SK-N-SH (cell line): ENCODE data around the gene PTPN23. TPM values are rescaled to one million over a fixed set of nuclear protein-coding genes. Genes with fewer than 3 reads are reported as not detected.

Experiments used
- CTCF ChIA-PET: fragments of 300-600, 350-600 bp; formaldehyde crosslinking; extraction: SDS; loops from one replicate; lab custom pipeline; 2021; lab: Yijun Ruan, JAX
- POLR2A ChIA-PET: fragments of 350-600 bp; sonication (Branson Sonifier 250); formaldehyde crosslinking; extraction: SDS; loops from one replicate; lab custom pipeline; 2020; ENCODE audit warnings: antibody characterized with exemption, inconsistent platforms; lab: Yijun Ruan, JAX
- DNase-seq: peaks from one replicate; pipeline ENCODE4 v3.0.0; 2012
- H2AFZ ChIP-seq: fragments of 200-600 bp; sonication (generic); 2 replicates; pipeline ENCODE4 v1.8.1; 2016; ENCODE audit warnings: antibody characterized with exemption, mild to moderate bottlenecking, low read depth
- H3F3A ChIP-seq: fragments of 200-600 bp; sonication (generic); replicated peaks from 2 replicates; pipeline ENCODE3; 2016; ENCODE audit warnings: antibody characterized with exemption, mild to moderate bottlenecking; ENCODE audit not compliant: insufficient read depth
- H3K27ac ChIP-seq, 2 experiments: fragments of 200-500 bp in 1 of 2; fragments of 200-600 bp in 1 of 2; sonication (Bioruptor generic) in 1 of 2; sonication (generic), shearing (Covaris generic) in 1 of 2; 2 replicates each; pipeline versions ENCODE4 v1.5.1 to v1.6.1; 2014 to 2016; ENCODE audit warnings: low read depth in 2 of 2, inconsistent platforms in 1 of 2, low read length in 1 of 2, mild to moderate bottlenecking in 1 of 2, mixed read lengths in 1 of 2
- H3K27me3 ChIP-seq: fragments of 200-600 bp; sonication (generic), shearing (Covaris generic); 2 replicates; pipeline ENCODE4 v1.6.1; 2016; ENCODE audit warnings: mixed run types; ENCODE audit not compliant: insufficient read depth
- H3K36me3 ChIP-seq, 2 experiments: fragments of 200-500 bp in 1 of 2; fragments of 200-600 bp in 1 of 2; sonication (Bioruptor generic) in 1 of 2; sonication (generic) in 1 of 2; replicated peaks in 1 of 2; 2 replicates each; pipeline versions ENCODE3 to v1.5.1; 2014 to 2016; ENCODE audit warnings: low read length in 1 of 2, mild to moderate bottlenecking in 1 of 2; ENCODE audit not compliant: insufficient read depth in 2 of 2, control insufficient read depth in 1 of 2
- H3K4me1 ChIP-seq, 2 experiments: fragments of 200-500 bp in 1 of 2; fragments of 200-600 bp in 1 of 2; sonication (Bioruptor generic) in 1 of 2; sonication (generic), shearing (Covaris generic) in 1 of 2; 2 replicates each; pipeline versions ENCODE4 v1.5.1 to v1.6.1; 2014 to 2016; ENCODE audit warnings: low read depth in 1 of 2, low read length in 1 of 2, mixed run types in 1 of 2; ENCODE audit not compliant: insufficient read depth in 2 of 2, control insufficient read depth in 1 of 2
- H3K4me2 ChIP-seq: fragments of 200-600 bp; sonication (generic), shearing (Covaris generic); 2 replicates; pipeline ENCODE4 v1.6.1; 2017; ENCODE audit warnings: mixed run types
- H3K4me3 ChIP-seq, 2 experiments: fragments of 200-500 bp in 1 of 2; fragments of 200-600 bp in 1 of 2; sonication (Bioruptor generic) in 1 of 2; sonication (generic), shearing (Covaris generic) in 1 of 2; 2 replicates each; pipeline versions ENCODE4 v1.5.1 to v1.8.1; 2014 to 2016; ENCODE audit warnings: low read depth in 2 of 2, inconsistent platforms in 1 of 2, low read length in 1 of 2, mild to moderate bottlenecking in 1 of 2, mixed read lengths in 1 of 2, moderate library complexity in 1 of 2
- H3K79me2 ChIP-seq: fragments of 200-600 bp; sonication (generic); 2 replicates; pipeline ENCODE4 v1.8.1; 2017; ENCODE audit warnings: mild to moderate bottlenecking; ENCODE audit not compliant: insufficient read depth
- H3K9ac ChIP-seq: fragments of 200-600 bp; sonication (generic); 2 replicates; pipeline ENCODE4 v1.6.1; 2017; ENCODE audit warnings: mixed run types
- H3K9me2 ChIP-seq: fragments of 200-600 bp; sonication (generic); 2 replicates; pipeline ENCODE4 v1.6.1; 2017; ENCODE audit warnings: mixed run types
- H3K9me3 ChIP-seq: fragments of 200-600 bp; sonication (generic); 2 replicates; pipeline ENCODE4 v1.6.1; 2017; ENCODE audit warnings: mixed run types, mild to moderate bottlenecking, moderate library complexity
- H4K20me1 ChIP-seq: fragments of 200-600 bp; sonication (generic); 2 replicates; pipeline ENCODE4 v1.6.1; 2017; ENCODE audit warnings: mild to moderate bottlenecking, mixed run types; ENCODE audit not compliant: insufficient read depth
- CTCF ChIP-seq: fragments of 200-600 bp; sonication (generic); IDR thresholded peaks from 2 replicates; pipeline ENCODE4 v1.6.1; 2017; ENCODE audit warnings: antibody characterized with exemption, mild to moderate bottlenecking, moderate library complexity
- REST ChIP-seq: IDR thresholded peaks from 2 replicates; pipeline ENCODE4 v1.6.1; 2012; ENCODE audit warnings: mild to moderate bottlenecking, low read depth, low read length, moderate library complexity
- USF2 ChIP-seq: fragments of 150-350 bp; IDR thresholded peaks from 2 replicates; pipeline ENCODE4 v1.6.1; 2017; ENCODE audit warnings: antibody characterized with exemption, low read length, low read depth, borderline replicate concordance
- ZBTB33 ChIP-seq: IDR thresholded peaks from 2 replicates; pipeline ENCODE4 v1.4.0; 2012; ENCODE audit warnings: low read depth, borderline replicate concordance
- WGBS: methylation state at CpG from one replicate; pipeline ENCODE4 v1.1.6; 2017; ENCODE audit warnings: low lambda C conversion rate; 5-methylcytosine and 5-hydroxymethylcytosine counted together
- polyA plus RNA-seq, 3 experiments: library from polyadenylated mRNA; depleted of rRNA; stranded (reverse); fragments of >200 nt; gene quantifications; 2 replicates each; pipeline ENCODE4 v1.2.3, GENCODE V29; 2012

The PTPN23 gene
- polyA plus RNA-seq, 1 of the 3 experiments (the other 2 are of a cell fraction) = 10.9 TPM

GRCh38 chr3:47423548-47424145 lies 42.8 kb downstream of the PTPN23 start:
- DNase-seq = no peak
- H3K36me3 ChIP-seq = peaks cover 3 to 64% of the 10 kb centered on the region in 2 experiments
- no peaks in the 10 kb centered on the region for H3K9me2 ChIP-seq
- no peak overlapping the region for H3K9ac ChIP-seq
- H3K79me2 ChIP-seq = no peaks in the 10 kb centered on the region
- peaks cover 0 to 24% of the 10 kb centered on the region in 2 experiments; a peak in 1 of 4 replicates for H3K4me1 ChIP-seq
- ChIA-PET CTCF (interaction anchor here (4.9 kb wide), 1 partner anchor 52 kb away, joined by 64 read pairs; the partner anchor contains the start of gene SCAP), POLR2A (no interaction called here)
- no peak overlapping the region for H3K4me2 ChIP-seq
- TF ChIP-seq USF2 (no peak), REST (no peak), ZBTB33 (no peak), CTCF (no peak)
- TF ChIP-seq, all 33 proteins: peak for 0
- Histone ChIP-seq H3K9me3 (no peaks in the 10 kb centered on the region), H3K4me3 (no peak overlapping the region), H3K27ac (no peak overlapping the region), H4K20me1 (no peaks in the 10 kb centered on the region), H3K27me3 (no peaks in the 10 kb centered on the region), H3F3A (peaks cover 11% of the 10 kb centered on the region), H2AFZ (no peak overlapping the region)
- 98% methylated on average over 7 of the region's 8 CpGs for WGBS
